IMR-90 (cell line): ENCODE measurements around the gene NANOS1. TPM values are rescaled to one million over a fixed set of nuclear protein-coding genes. Genes with fewer than 3 reads are reported as not detected.

Source experiments
- ATAC-seq: fragments of 200-7000 bp; cut with Tn5 transposase; 2 replicates; pipeline ENCODE4 v1.9.1; 2020; ENCODE audit warnings: low read depth, mild to moderate bottlenecking, moderate library complexity
- BruUV-seq: library from RNA; stranded (reverse); fragments of 400-500 nt; replicated peaks from 2 replicates; lab custom pipeline; 2021; lab: Mats Ljungman, UMichigan
- CTCF ChIA-PET: fragments of 300-600 bp; formaldehyde crosslinking; extraction: SDS; loops from one replicate; lab custom pipeline; 2021; ENCODE audit warnings: antibody characterized with exemption; lab: Yijun Ruan, JAX
- POLR2A ChIA-PET: fragments of 300-600 bp; sonication (Branson Sonifier 250); formaldehyde crosslinking; loops from one replicate; lab custom pipeline; 2022; ENCODE audit warnings: antibody characterized with exemption; ENCODE audit not compliant: unreplicated experiment; lab: Charles Lee
- DNase-seq: peaks from one replicate; pipeline ENCODE4 v3.0.0; 2013
- H2AFZ ChIP-seq: replicated peaks from 2 replicates; pipeline ENCODE3; 2013; ENCODE audit warnings: low read length, mild to moderate bottlenecking; ENCODE audit not compliant: poor library complexity
- H2AK5ac ChIP-seq: 2 replicates; pipeline ENCODE4 v1.6.1; 2013; ENCODE audit warnings: low read depth, low read length, inconsistent platforms
- H2AK9ac ChIP-seq: replicated peaks from 2 replicates; pipeline ENCODE3; 2013; ENCODE audit warnings: mild to moderate bottlenecking, low read depth, low read length, moderate library complexity; ENCODE audit not compliant: poor library complexity
- H2BK120ac ChIP-seq: 2 replicates; pipeline ENCODE4 v1.6.1; 2013; ENCODE audit warnings: low read depth, low read length, inconsistent platforms
- H2BK15ac ChIP-seq: 3 replicates; pipeline ENCODE4 v1.6.1; 2013; ENCODE audit warnings: low read depth, low read length, inconsistent platforms
- H2BK20ac ChIP-seq: 2 replicates; pipeline ENCODE4 v1.6.1; 2013; ENCODE audit warnings: low read depth, mild to moderate bottlenecking, inconsistent platforms, low read length, moderate library complexity
- H2BK5ac ChIP-seq: 2 replicates; pipeline ENCODE4 v1.6.1; 2013; ENCODE audit warnings: mild to moderate bottlenecking, low read depth, low read length, inconsistent platforms; ENCODE audit not compliant: poor library complexity, severe bottlenecking
- H3K14ac ChIP-seq: replicated peaks from 2 replicates; pipeline ENCODE4 v1.6.1; 2013; ENCODE audit warnings: low read depth, low read length, inconsistent platforms
- H3K18ac ChIP-seq: 2 replicates; pipeline ENCODE4 v1.6.1; 2013; ENCODE audit warnings: low read depth, low read length, control low read depth
- H3K23ac ChIP-seq: 2 replicates; pipeline ENCODE4 v1.6.1; 2013; ENCODE audit warnings: low read depth, low read length, inconsistent platforms
- H3K27ac ChIP-seq: 2 replicates; pipeline ENCODE4 v1.5.1; 2013; ENCODE audit warnings: mild to moderate bottlenecking, control low read depth, low read length; ENCODE audit not compliant: insufficient read depth
- H3K27me3 ChIP-seq: 2 replicates; pipeline ENCODE4 v1.6.1; 2013; ENCODE audit warnings: low read length; ENCODE audit not compliant: control insufficient read depth, insufficient read depth
- H3K36me3 ChIP-seq: 2 replicates; pipeline ENCODE4 v1.6.1; 2013; ENCODE audit warnings: low read length, mixed read lengths; ENCODE audit not compliant: control insufficient read depth, insufficient read depth
- H3K4ac ChIP-seq: 2 replicates; pipeline ENCODE4 v1.6.1; 2013; ENCODE audit warnings: low read depth, low read length, inconsistent platforms
- H3K4me1 ChIP-seq: 2 replicates; pipeline ENCODE4 v1.6.1; 2013; ENCODE audit warnings: low read length, mixed read lengths; ENCODE audit not compliant: control insufficient read depth, insufficient read depth
- H3K4me2 ChIP-seq: 2 replicates; pipeline ENCODE4 v1.6.1; 2013; ENCODE audit warnings: low read depth, mild to moderate bottlenecking, control low read depth, low read length, moderate library complexity
- H3K4me3 ChIP-seq: 2 replicates; pipeline ENCODE4 v1.5.1; 2013; ENCODE audit warnings: low read depth, mild to moderate bottlenecking, control low read depth, low read length, moderate library complexity; ENCODE audit not compliant: insufficient read depth
- H3K56ac ChIP-seq: 2 replicates; pipeline ENCODE4 v1.6.1; 2013; ENCODE audit warnings: low read length, inconsistent platforms; ENCODE audit not compliant: insufficient read depth; ENCODE audit errors: extremely low read depth
- H3K79me1 ChIP-seq, 2 experiments: 2 replicates each; pipeline ENCODE4 v1.6.1; 2013; ENCODE audit warnings: low read length in 2 of 2, inconsistent platforms in 1 of 2, low read depth in 1 of 2
- H3K9ac ChIP-seq: 2 replicates; pipeline ENCODE4 v1.6.1; 2013; ENCODE audit warnings: low read depth, low read length, control low read depth
- H3K9me1 ChIP-seq: 2 replicates; pipeline ENCODE4 v1.6.1; 2013; ENCODE audit warnings: low read length, inconsistent platforms; ENCODE audit not compliant: insufficient read depth
- H3K9me3 ChIP-seq: 2 replicates; pipeline ENCODE4 v1.6.1; 2013; ENCODE audit warnings: low read length; ENCODE audit not compliant: control insufficient read depth, insufficient read depth
- H4K20me1 ChIP-seq: 2 replicates; pipeline ENCODE4 v1.6.1; 2013; ENCODE audit warnings: low read length, inconsistent platforms; ENCODE audit not compliant: insufficient read depth
- H4K5ac ChIP-seq: 2 replicates; pipeline ENCODE4 v1.6.1; 2013; ENCODE audit warnings: mild to moderate bottlenecking, low read depth, low read length, control low read depth
- H4K8ac ChIP-seq, 2 experiments: 2 replicates each; pipeline ENCODE4 v1.6.1; 2013; ENCODE audit warnings: low read depth in 2 of 2, low read length in 2 of 2, control low read depth in 1 of 2, inconsistent platforms in 1 of 2
- H4K91ac ChIP-seq: 2 replicates; pipeline ENCODE4 v1.6.1; 2013; ENCODE audit warnings: low read depth, low read length, inconsistent platforms; ENCODE audit not compliant: insufficient read depth
- BHLHE40 ChIP-seq: fragments of 150-350 bp; IDR thresholded peaks from 2 replicates; pipeline ENCODE4 v1.6.1; 2016; ENCODE audit warnings: mild to moderate bottlenecking, low read depth, low read length
- CEBPB ChIP-seq: IDR thresholded peaks from 2 replicates; pipeline ENCODE4 v1.6.1; 2012; ENCODE audit warnings: low read depth, low read length, improper control_type of control experiment
- CHD1 ChIP-seq: IDR thresholded peaks from 2 replicates; pipeline ENCODE4 v1.6.1; 2012; ENCODE audit warnings: low read depth, low read length, improper control_type of control experiment
- CTCF ChIP-seq: conservative IDR thresholded peaks from 2 replicates; pipeline ENCODE4 v1.5.1; 2012; ENCODE audit warnings: mild to moderate bottlenecking, low read depth, low read length, improper control_type of control experiment
- ELK1 ChIP-seq: fragments of 150-350 bp; IDR thresholded peaks from 2 replicates; pipeline ENCODE4 v1.6.1; 2016; ENCODE audit warnings: low read depth, mild to moderate bottlenecking, low read length, moderate library complexity, borderline replicate concordance
- FOS ChIP-seq: fragments of 150-350 bp; IDR thresholded peaks from 2 replicates; pipeline ENCODE4 v1.6.1; 2016; ENCODE audit warnings: low read depth, low read length
- MAFK ChIP-seq: IDR thresholded peaks from 2 replicates; pipeline ENCODE4 v1.6.1; 2012; ENCODE audit warnings: low read depth, low read length, improper control_type of control experiment
- MAZ ChIP-seq: IDR thresholded peaks from 2 replicates; pipeline ENCODE4 v1.6.1; 2012; ENCODE audit warnings: low read depth, mild to moderate bottlenecking, low read length, improper control_type of control experiment, moderate library complexity, borderline replicate concordance
- MXI1 ChIP-seq: IDR thresholded peaks from 2 replicates; pipeline ENCODE4 v1.6.1; 2012; ENCODE audit warnings: low read depth, mild to moderate bottlenecking, low read length, moderate library complexity, borderline replicate concordance
- NFE2L2 ChIP-seq: fragments of 150-350 bp; IDR thresholded peaks from 2 replicates; pipeline ENCODE4 v1.6.1; 2016; ENCODE audit warnings: low read depth, mild to moderate bottlenecking, low read length
- POLR2A ChIP-seq: IDR thresholded peaks from 2 replicates; pipeline ENCODE4 v1.6.1; 2012; ENCODE audit warnings: mild to moderate bottlenecking, low read depth, low read length
- RAD21 ChIP-seq: IDR thresholded peaks from 2 replicates; pipeline ENCODE4 v1.6.1; 2012; ENCODE audit warnings: low read length, improper control_type of control experiment
- RCOR1 ChIP-seq: IDR thresholded peaks from 2 replicates; pipeline ENCODE4 v1.6.1; 2012; ENCODE audit warnings: mild to moderate bottlenecking, low read length, improper control_type of control experiment; ENCODE audit not compliant: insufficient replicate concordance
- SMC3 ChIP-seq: fragments of 150-350 bp; IDR thresholded peaks from 2 replicates; pipeline ENCODE4 v1.6.1; 2016; ENCODE audit warnings: low read depth, mild to moderate bottlenecking, antibody characterized with exemption, low read length, moderate library complexity
- USF2 ChIP-seq: fragments of 150-350 bp; IDR thresholded peaks from 2 replicates; pipeline ENCODE4 v1.6.1; 2017; ENCODE audit warnings: mild to moderate bottlenecking, antibody characterized with exemption, low read length, low read depth
- WGBS, 2 experiments: methylation state at CpG; one replicate each; pipeline versions ENCODE4 v1.1.5 to v1.1.7; 2013; ENCODE audit warnings: missing lambda C conversion rate in 2 of 2; ENCODE audit not compliant: insufficient read length in 1 of 2; ENCODE audit errors: extremely low coverage in 2 of 2; 5-methylcytosine and 5-hydroxymethylcytosine counted together
- dilution Hi-C: fragments of 300-500 bp; cut with HindIII; formaldehyde crosslinking; loops from one replicate; pipeline ENCODE4 v1.14.3; 2018; ENCODE audit warnings: low sequenced_read_pairs; ENCODE audit not compliant: unreplicated experiment
- in situ Hi-C: fragments of 300-500 bp; cut with MboI; formaldehyde crosslinking; loops from 3 replicates; pipeline ENCODE4 v1.14.3; 2019; ENCODE audit warnings: low sequenced_read_pairs, inconsistent platforms, mixed read lengths
- intact Hi-C: fragments of 100-400 bp; cut with micrococcal nuclease; formaldehyde crosslinking; loops from 2 replicates; pipeline ENCODE4 v1.10.0; 2022
- polyA plus RNA-seq, 3 experiments: library from polyadenylated mRNA; depleted of rRNA; stranded (reverse); fragments of >200 nt; gene quantifications; 2 replicates each; pipeline ENCODE4 v1.2.3, GENCODE V29; 2012; ENCODE audit warnings: low replicate concordance in 1 of 3
- total RNA-seq: library from RNA; depleted of rRNA; stranded (reverse); fragments of >200 nt; gene quantifications from 2 replicates; pipeline ENCODE4 v1.2.3, GENCODE V29; 2012

NANOS1 gene
- total and polyA plus RNA-seq, 2 of the 4 experiments (the other 2 are of a cell fraction) = under 0.01 to 0.12 TPM

GRCh38 chr10:118980135-118980865 lies 49.2 kb upstream of the NANOS1 start:
- Histone ChIP-seq H4K91ac (no peak overlapping the region), H3K23ac (no peak overlapping the region), H2BK120ac (no peak overlapping the region), H2AK9ac (no peak overlapping the region), H2AK5ac (no peak overlapping the region), H3K79me1 (no peaks in the 10 kb centered on the region), H3K9me1 (no peaks in the 10 kb centered on the region), H2AFZ (no peak overlapping the region), H3K18ac (no peak overlapping the region), H3K9ac (no peak overlapping the region), H4K5ac (no peak overlapping the region), H2BK5ac (no peak overlapping the region), H2BK20ac (no peak overlapping the region), H3K4ac (no peak overlapping the region), H2BK15ac (no peak overlapping the region), H3K4me1 (no peaks in the 10 kb centered on the region), H3K27ac (no peak overlapping the region), H3K56ac (no peak overlapping the region), H3K14ac (no peak overlapping the region), H4K20me1 (no peaks in the 10 kb centered on the region), H3K4me2 (no peak overlapping the region), H3K4me3 (no peak overlapping the region), H4K8ac (no peak overlapping the region), H3K27me3 (peaks cover 31% of the 10 kb centered on the region), H3K36me3 (no peaks in the 10 kb centered on the region), H3K9me3 (no peaks in the 10 kb centered on the region)
- in situ Hi-C loops = no loop called here
- intact Hi-C loops = no loop called here
- CTCF ChIA-PET = no interaction called here
- no peak for DNase-seq
- BruUV-seq = no TSS peak
- dilution Hi-C loops = no loop called here
- POLR2A ChIA-PET = no interaction called here
- no peak for ATAC-seq
- no peak for TF ChIP-seq BHLHE40
- no peak for TF ChIP-seq MAZ
- no peak for TF ChIP-seq FOS
- TF ChIP-seq CHD1 = no peak
- TF ChIP-seq MAFK = no peak
- no peak for TF ChIP-seq CEBPB
- TF ChIP-seq NFE2L2 = no peak
- TF ChIP-seq CTCF = no peak
- no peak for TF ChIP-seq USF2
- TF ChIP-seq ELK1 = no peak
- no peak for TF ChIP-seq RCOR1
- TF ChIP-seq MXI1 = no peak
- no peak for TF ChIP-seq SMC3
- TF ChIP-seq POLR2A = no peak
- no peak for TF ChIP-seq RAD21
- WGBS, 2 experiments = 79% methylated on average over 4 of the region's 17 CpGs; no CpG with 5 or more reads in 1 of the 2 experiments
